Neural cell (in vitro differentiated cells): ENCODE results near the gene COX6B2. TPM values are rescaled to one million over a fixed set of nuclear protein-coding genes. Genes with fewer than 3 reads are reported as not detected.

ENCODE experiments used
- H2AFZ ChIP-seq: fragments of 200-600, 300-800 bp; sonication (generic), shearing (Covaris generic); 2 replicates; pipeline ENCODE4 v1.6.0; 2014; ENCODE audit warnings: low read depth, mild to moderate bottlenecking, antibody characterized with exemption, low read length, moderate library complexity
- H3F3A ChIP-seq: fragments of 200-600 bp; shearing (Covaris generic); 2 replicates; pipeline ENCODE4 v1.6.1; 2016; ENCODE audit warnings: mild to moderate bottlenecking, moderate library complexity, mixed read lengths, antibody characterized with exemption, low read length; ENCODE audit not compliant: insufficient read depth, poor library complexity, severe bottlenecking
- H3K27ac ChIP-seq: fragments of 200-600, 300-800 bp; sonication (generic), shearing (Covaris generic); 2 replicates; pipeline ENCODE4 v1.5.1; 2014; ENCODE audit warnings: mild to moderate bottlenecking, low read length, moderate library complexity
- H3K27me3 ChIP-seq: fragments of 300-800, 200-600 bp; sonication (generic), shearing (Covaris generic); 2 replicates; pipeline ENCODE4 v1.6.0; 2014; ENCODE audit warnings: mild to moderate bottlenecking, low read depth, low read length, moderate library complexity; ENCODE audit not compliant: insufficient read depth
- H3K36me3 ChIP-seq: fragments of 300-800, 200-600 bp; sonication (generic), shearing (Covaris generic); 2 replicates; pipeline ENCODE4 v1.5.1; 2014; ENCODE audit warnings: mild to moderate bottlenecking, antibody characterized with exemption, low read length, moderate library complexity; ENCODE audit not compliant: insufficient read depth
- H3K4me2 ChIP-seq: fragments of 300-800, 200-600 bp; sonication (generic), shearing (Covaris generic); 2 replicates; pipeline ENCODE4 v1.6.0; 2014; ENCODE audit warnings: mild to moderate bottlenecking, low read length
- H3K4me3 ChIP-seq: fragments of 300-800, 200-600 bp; sonication (generic), shearing (Covaris generic); 2 replicates; pipeline ENCODE4 v1.5.1; 2014; ENCODE audit warnings: mild to moderate bottlenecking, low read length, moderate library complexity
- H3K79me2 ChIP-seq: fragments of 200-600 bp; shearing (Covaris generic); replicated peaks from 2 replicates; pipeline ENCODE4 v1.6.0; 2014; ENCODE audit warnings: mild to moderate bottlenecking, low read length, moderate library complexity; ENCODE audit not compliant: insufficient read depth
- H3K9ac ChIP-seq: fragments of 300-800, 200-600 bp; sonication (generic), shearing (Covaris generic); 2 replicates; pipeline ENCODE4 v1.6.1; 2016; ENCODE audit warnings: mild to moderate bottlenecking, low read length, mixed read lengths
- H3K9me2 ChIP-seq: fragments of 200-600 bp; shearing (Covaris generic); 2 replicates; pipeline ENCODE4 v1.6.1; 2016; ENCODE audit warnings: mild to moderate bottlenecking, low read length, mixed read lengths; ENCODE audit not compliant: insufficient read depth
- H3K9me3 ChIP-seq: fragments of 200-600, 300-800 bp; sonication (generic), shearing (Covaris generic); 2 replicates; pipeline ENCODE4 v1.6.1; 2016; ENCODE audit warnings: mild to moderate bottlenecking, mixed run types, low read length, moderate library complexity, mixed read lengths
- H4K20me1 ChIP-seq: fragments of 200-600 bp; shearing (Covaris generic); 2 replicates; pipeline ENCODE4 v1.6.1; 2016; ENCODE audit warnings: mild to moderate bottlenecking, mixed run types; ENCODE audit not compliant: insufficient read depth
- CTCF ChIP-seq: fragments of 450-650 bp; IDR thresholded peaks from 2 replicates; pipeline ENCODE4 v1.5.1; 2014; ENCODE audit warnings: antibody characterized with exemption, mild to moderate bottlenecking, moderate library complexity; ENCODE audit not compliant: poor library complexity, severe bottlenecking
- EP300 ChIP-seq: fragments of 450-650 bp; conservative IDR thresholded peaks from 2 replicates; pipeline ENCODE4 v1.6.1; 2014; ENCODE audit warnings: antibody characterized with exemption, mild to moderate bottlenecking, moderate library complexity; ENCODE audit not compliant: poor library complexity, severe bottlenecking
- EZH2 ChIP-seq: fragments of 200-600, 300-800 bp; shearing (Covaris generic), sonication (generic); IDR thresholded peaks from 2 replicates; pipeline ENCODE4 v1.6.1; 2014; ENCODE audit warnings: antibody characterized with exemption, low read length, borderline replicate concordance, mild to moderate bottlenecking; ENCODE audit not compliant: insufficient read depth, poor library complexity, severe bottlenecking
- MXI1 ChIP-seq: fragments of 450-650 bp; conservative IDR thresholded peaks from 2 replicates; pipeline ENCODE4 v1.6.1; 2014; ENCODE audit warnings: antibody characterized with exemption, mild to moderate bottlenecking; ENCODE audit not compliant: poor library complexity, severe bottlenecking
- POLR2AphosphoS5 ChIP-seq: IDR thresholded peaks from 2 replicates; pipeline ENCODE4 v1.6.1; 2012
- RAD21 ChIP-seq: fragments of 450-650 bp; conservative IDR thresholded peaks from 2 replicates; pipeline ENCODE4 v1.6.1; 2014; ENCODE audit warnings: antibody characterized with exemption, mild to moderate bottlenecking, moderate library complexity
- REST ChIP-seq: IDR thresholded peaks from 2 replicates; pipeline ENCODE4 v1.6.1; 2012; ENCODE audit warnings: borderline replicate concordance
- SMC3 ChIP-seq: fragments of 450-650 bp; conservative IDR thresholded peaks from 2 replicates; pipeline ENCODE4 v1.6.1; 2014; ENCODE audit warnings: antibody characterized with exemption, mild to moderate bottlenecking, moderate library complexity; ENCODE audit not compliant: poor library complexity
- TAF1 ChIP-seq: IDR thresholded peaks from 2 replicates; pipeline ENCODE4 v1.6.1; 2012; ENCODE audit warnings: low read depth
- polyA plus RNA-seq: library from polyadenylated mRNA; depleted of rRNA; stranded (reverse); fragments of >200 nt; gene quantifications from 2 replicates; pipeline ENCODE4 v1.2.3, GENCODE V29; 2014

Gene COX6B2
- polyA plus RNA-seq, 1 donor from 2014 or later, result 0.17 TPM

DNA sequence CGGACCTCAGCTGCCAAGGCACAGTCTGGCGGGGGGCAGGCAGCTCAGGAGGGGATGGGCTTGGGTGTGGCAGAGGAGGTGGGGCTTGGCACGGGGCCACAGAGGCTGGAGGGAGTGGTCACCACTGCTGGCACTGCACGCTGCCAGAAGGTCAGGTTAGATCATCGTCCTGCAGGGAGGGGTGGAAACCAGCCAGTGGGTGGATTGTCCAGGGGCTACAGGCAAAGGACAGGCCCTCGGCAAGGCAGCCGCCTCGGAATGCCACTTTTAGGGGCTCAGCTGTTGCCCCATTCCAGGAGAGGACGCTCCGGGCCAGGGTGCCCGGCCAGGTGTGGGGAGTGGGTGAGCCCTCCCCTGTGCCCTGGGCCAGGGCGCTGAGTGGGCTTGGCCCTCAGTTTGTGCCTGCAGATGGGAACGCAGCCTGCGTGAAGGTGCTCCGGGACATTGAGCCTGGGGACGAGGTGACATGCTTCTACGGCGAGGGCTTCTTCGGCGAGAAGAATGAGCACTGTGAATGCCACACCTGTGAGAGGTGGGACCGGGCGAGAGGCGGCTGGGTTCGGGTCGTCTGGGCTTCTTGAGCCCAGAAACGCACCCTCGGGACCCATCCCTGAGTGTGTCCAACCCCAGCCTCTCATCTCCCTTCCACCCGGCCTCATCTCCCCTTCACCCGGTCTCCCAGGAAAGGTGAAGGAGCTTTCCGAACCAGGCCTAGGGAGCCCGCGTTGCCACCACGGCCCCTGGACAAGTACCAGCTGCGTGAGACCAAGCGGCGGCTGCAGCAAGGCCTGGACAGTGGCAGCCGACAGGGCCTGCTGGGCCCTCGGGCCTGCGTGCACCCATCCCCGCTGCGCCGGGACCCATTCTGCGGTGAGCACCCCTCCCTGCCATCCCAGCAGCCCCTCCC lies 8.4 kb downstream of the COX6B2 start:
- Histone ChIP-seq H3K79me2 (no peaks in the 10 kb centered on the region), H3F3A (no peaks in the 10 kb centered on the region), H4K20me1 (peaks cover 5% of the 10 kb centered on the region), H3K27me3 (no peaks in the 10 kb centered on the region), H3K9me2 (no peaks in the 10 kb centered on the region), H3K27ac (no peak overlapping the region), H2AFZ (no peak overlapping the region), H3K4me3 (no peak overlapping the region), H3K9ac (no peak overlapping the region), H3K4me2 (no peak overlapping the region), H3K36me3 (no peaks in the 10 kb centered on the region), H3K9me3 (no peaks in the 10 kb centered on the region)
- TF ChIP-seq CTCF, result no peak
- TF ChIP-seq TAF1, result no peak
- no peak for TF ChIP-seq SMC3
- no peak for TF ChIP-seq MXI1
- no peak for TF ChIP-seq EZH2
- no peak for TF ChIP-seq REST
- no peak for TF ChIP-seq POLR2AphosphoS5
- no peak for TF ChIP-seq RAD21
- TF ChIP-seq EP300, result no peak

GRCh38 chr19:55345101-55345817 lies 9.3 kb downstream of the COX6B2 start:
- H3K27ac ChIP-seq, result no peak overlapping the region
- no peak overlapping the region for H3K4me3 ChIP-seq
- peaks cover 5% of the 10 kb centered on the region for H4K20me1 ChIP-seq
- H3K36me3 ChIP-seq, result no peaks in the 10 kb centered on the region
- no peak overlapping the region for H3K4me2 ChIP-seq
- H3K9me3 ChIP-seq, result no peaks in the 10 kb centered on the region
- H3K9ac ChIP-seq, result no peak overlapping the region
- no peaks in the 10 kb centered on the region for H3K27me3 ChIP-seq
- H2AFZ ChIP-seq, result no peak overlapping the region
- H3K79me2 ChIP-seq, result peaks cover 7% of the 10 kb centered on the region
- no peaks in the 10 kb centered on the region for H3K9me2 ChIP-seq
- TF ChIP-seq SMC3 (no peak), EZH2 (no peak), TAF1 (no peak), MXI1 (no peak), REST (no peak), POLR2AphosphoS5 (no peak), CTCF (no peak), RAD21 (no peak), EP300 (no peak)
- H3F3A ChIP-seq, result no peaks in the 10 kb centered on the region
